Measurements from ENCODE around the gene ARHGEF11.

Gene ARHGEF11

GRCh38 chr1:156912310-156912709 lies 133.2 kb downstream of the ARHGEF11 start:
- no peak for DNase-seq (ENCODE audit: low read depth in 2 of 2, low spot score in 1 of 2)

- DNase-seq (ENCODE audit: low read depth in 2 of 2, low spot score in 1 of 2), result no peak
Observed at GRCh38 chr1:156911577-156912298, 133.8 kb downstream of the ARHGEF11 start.

GRCh38 chr1:156910309-156910782 lies 135.2 kb downstream of the ARHGEF11 start:
- peak; percentile 14 to 25 for DNase-seq (ENCODE audit: low read depth in 2 of 2, low spot score in 1 of 2)

GRCh38 chr1:156909671-156910070 lies 135.9 kb downstream of the ARHGEF11 start:
- DNase-seq (ENCODE audit: low read depth in 2 of 2, low spot score in 1 of 2), result no peak

GRCh38 chr1:156908955-156909354 lies 136.6 kb downstream of the ARHGEF11 start:
- DNase-seq (ENCODE audit: low read depth in 2 of 2, low spot score in 1 of 2), result no peak

- DNase-seq (ENCODE audit: low read depth in 2 of 2, low spot score in 1 of 2), result no peak
Observed at GRCh38 chr1:156908541-156908940, 137.0 kb downstream of the ARHGEF11 start.

- DNase-seq (ENCODE audit: low read depth in 2 of 2, low spot score in 1 of 2), result no peak
Observed at GRCh38 chr1:156906206-156906906, 139.2 kb downstream of the ARHGEF11 start.

GRCh38 chr1:156905651-156906050 lies 139.9 kb downstream of the ARHGEF11 start:
- DNase-seq (ENCODE audit: low read depth in 2 of 2, low spot score in 1 of 2), result no peak

GRCh38 chr1:156905176-156905575 lies 140.4 kb downstream of the ARHGEF11 start:
- no peak for DNase-seq (ENCODE audit: low read depth in 2 of 2, low spot score in 1 of 2)

- DNase-seq (ENCODE audit: low read depth in 2 of 2, low spot score in 1 of 2), result no peak
Observed at GRCh38 chr1:156904187-156904959, 141.2 kb downstream of the ARHGEF11 start.

- no peak for DNase-seq (ENCODE audit: low read depth in 2 of 2, low spot score in 1 of 2)
Observed at GRCh38 chr1:156903328-156904091, 142.0 kb downstream of the ARHGEF11 start.

- DNase-seq (ENCODE audit: low read depth in 2 of 2, low spot score in 1 of 2), result no peak
Observed at GRCh38 chr1:156901966-156902915, 143.3 kb downstream of the ARHGEF11 start.

GRCh38 chr1:156901590-156901900 lies 144.0 kb downstream of the ARHGEF11 start:
- DNase-seq (ENCODE audit: low read depth in 2 of 2, low spot score in 1 of 2), result no peak

- DNase-seq (ENCODE audit: low read depth in 2 of 2, low spot score in 1 of 2), result no peak
Observed at GRCh38 chr1:156900896-156901589, 144.5 kb downstream of the ARHGEF11 start.

- no peak for DNase-seq (ENCODE audit: low read depth in 2 of 2, low spot score in 1 of 2)
Observed at GRCh38 chr1:156899956-156900718, 145.4 kb downstream of the ARHGEF11 start.

GRCh38 chr1:156898971-156899664 lies 146.4 kb downstream of the ARHGEF11 start:
- no peak for DNase-seq (ENCODE audit: low read depth in 2 of 2, low spot score in 1 of 2)

GRCh38 chr1:156898161-156898566 lies 147.4 kb downstream of the ARHGEF11 start:
- no peak for DNase-seq (ENCODE audit: low read depth in 2 of 2, low spot score in 1 of 2)
